ENCODE measurements around the gene CNPY2.
A peak's percentile ranks its signal among the peaks of the same experiment; 100 is the strongest.
"Not testable (repeated sequence)": the region's sequence is repeated elsewhere in the genome, so short reads cannot be mapped to it uniquely, and the experiment has no call there.

CNPY2 gene

DNA sequence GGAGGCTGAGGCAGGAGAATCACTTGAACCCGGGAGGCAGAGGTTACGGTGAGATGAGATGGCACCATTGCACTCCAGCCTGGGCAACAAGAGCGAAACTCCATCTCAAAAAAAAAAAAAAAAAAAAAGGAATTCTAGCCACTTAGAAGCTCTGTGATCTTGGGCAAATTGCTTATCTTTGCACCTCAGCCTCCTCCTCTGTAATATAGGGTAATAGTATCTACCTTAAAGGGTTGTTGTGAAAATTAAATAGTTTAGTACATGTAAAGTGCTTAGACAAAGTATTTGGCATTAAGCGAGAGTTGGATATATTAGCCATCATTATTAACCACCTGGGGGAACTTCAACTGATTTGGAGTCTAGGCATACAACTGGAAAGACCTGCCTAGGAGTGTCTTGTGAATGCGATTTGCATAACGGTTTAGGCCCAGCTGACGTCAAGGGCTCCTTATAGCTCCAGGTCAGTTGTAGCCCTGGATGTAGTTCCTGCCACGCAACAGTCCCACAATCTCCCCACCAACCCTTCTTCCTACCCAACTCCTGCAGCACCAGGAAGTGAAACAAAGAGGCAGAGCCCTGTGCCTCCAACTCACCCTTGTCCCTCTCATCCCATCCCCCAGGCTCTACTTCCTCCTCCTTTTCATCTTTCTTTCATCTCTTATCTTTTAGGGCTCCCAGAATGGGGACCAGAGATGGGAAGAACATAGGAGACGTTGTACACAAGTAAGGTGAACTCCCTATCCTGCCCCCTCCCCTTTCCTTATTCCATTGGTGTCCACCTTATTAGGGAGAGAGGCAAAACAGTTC lies 20.8 kb upstream of the CNPY2 start:
- Histone ChIP-seq H3K79me1 (ENCODE audit: low read length) (peaks cover 8% of the 10 kb centered on the region), H3K79me2 (ENCODE audit: control insufficient read depth, insufficient read depth, low read length, poor library complexity) (peaks cover 2% of the 10 kb centered on the region), H3K36me3 (ENCODE audit: control insufficient read depth in 1 of 2, insufficient read depth in 2 of 2, low read length in 2 of 2) (no peaks in the 10 kb centered on the region), H3K4me3 (ENCODE audit: low read depth, low read length) (no peak overlapping the region), H3K27ac (ENCODE audit: low read depth, low read length) (no peak overlapping the region), H2AFZ (ENCODE audit: insufficient read depth, low read length, poor library complexity) (no peak overlapping the region), H2BK12ac (ENCODE audit: low read length) (no peak overlapping the region), H4K8ac (ENCODE audit: low read depth, low read length) (no peak overlapping the region), H3K9ac (ENCODE audit: low read length) (no peak overlapping the region), H2BK120ac (ENCODE audit: insufficient read depth, low read length, poor library complexity) (no peak overlapping the region), H2AK5ac (ENCODE audit: low read length) (no peak overlapping the region), H3K14ac (ENCODE audit: low read length) (no peak overlapping the region), H3K23ac (ENCODE audit: low read length) (peak overlapping the region; percentile 78), H3K18ac (ENCODE audit: low read length) (no peak overlapping the region), H3K4me1 (ENCODE audit: control insufficient read depth in 1 of 2, insufficient read depth in 2 of 2, low read length in 2 of 2) (peaks cover 9 to 13% of the 10 kb centered on the region in 2 experiments), H3K4me2 (ENCODE audit: low read length) (no peak overlapping the region), H3K4ac (ENCODE audit: low read depth, low read length) (no peak overlapping the region), H4K12ac (ENCODE audit: low read depth, low read length) (no peak overlapping the region), H3K9me3 (ENCODE audit: insufficient read depth, low read depth, low read length) (no peaks in the 10 kb centered on the region), H2BK5ac (ENCODE audit: low read depth, low read length, poor library complexity) (no peak overlapping the region), H3K27me3 (ENCODE audit: insufficient read depth, low read length) (no peaks in the 10 kb centered on the region), H4K91ac (ENCODE audit: low read depth, low read length) (no peak overlapping the region)
- no CpG with 5 or more reads among the region's 9 CpGs for WGBS (ENCODE audit: extremely low coverage, insufficient coverage, insufficient read length)
- DNase-seq, result peak in 1 of 2 donors; percentile 44

DNA sequence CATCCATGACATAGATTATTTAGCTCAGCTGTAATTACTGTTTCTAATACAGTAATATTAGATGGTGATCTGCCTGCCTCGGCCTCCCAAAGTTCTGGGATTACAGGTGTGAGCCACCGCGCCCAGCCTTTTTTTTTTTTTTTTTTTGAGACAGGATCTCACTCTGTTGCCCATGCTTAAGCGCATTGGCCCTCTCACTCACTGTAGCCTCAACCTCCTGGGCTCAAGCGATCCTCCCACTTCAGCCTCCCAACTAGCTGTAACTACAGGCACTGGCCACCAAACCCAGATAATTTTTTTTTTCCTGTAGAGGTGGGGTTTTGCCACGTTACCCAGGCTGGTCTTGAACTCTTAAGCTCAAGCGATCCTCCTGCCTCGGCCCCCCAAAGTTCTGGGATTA lies 19.7 kb upstream of the CNPY2 start:
- not testable (repeated sequence) for H2BK5ac ChIP-seq (ENCODE audit: low read depth, low read length, poor library complexity); H3K4ac ChIP-seq (ENCODE audit: low read depth, low read length); H3K27me3 ChIP-seq (ENCODE audit: insufficient read depth, low read length); H2AK5ac ChIP-seq (ENCODE audit: low read length); H3K18ac ChIP-seq (ENCODE audit: low read length); H4K12ac ChIP-seq (ENCODE audit: low read depth, low read length); H4K91ac ChIP-seq (ENCODE audit: low read depth, low read length); H3K79me2 ChIP-seq (ENCODE audit: control insufficient read depth, insufficient read depth, low read length, poor library complexity); H3K4me3 ChIP-seq (ENCODE audit: low read depth, low read length); H3K79me1 ChIP-seq (ENCODE audit: low read length); H3K36me3 ChIP-seq (ENCODE audit: control insufficient read depth in 1 of 2, insufficient read depth in 2 of 2, low read length in 2 of 2); H3K9ac ChIP-seq (ENCODE audit: low read length); H3K4me2 ChIP-seq (ENCODE audit: low read length); H2BK12ac ChIP-seq (ENCODE audit: low read length); H3K27ac ChIP-seq (ENCODE audit: low read depth, low read length); H2AFZ ChIP-seq (ENCODE audit: insufficient read depth, low read length, poor library complexity); DNase-seq; H2BK120ac ChIP-seq (ENCODE audit: insufficient read depth, low read length, poor library complexity); H3K9me3 ChIP-seq (ENCODE audit: insufficient read depth, low read depth, low read length); H3K23ac ChIP-seq (ENCODE audit: low read length); H3K14ac ChIP-seq (ENCODE audit: low read length); H4K8ac ChIP-seq (ENCODE audit: low read depth, low read length)
- H3K4me1 ChIP-seq (ENCODE audit: control insufficient read depth in 1 of 2, insufficient read depth in 2 of 2, low read length in 2 of 2), result peaks cover 9 to 10% of the 10 kb centered on the region in 2 experiments
- no CpG with 5 or more reads among the region's 8 CpGs for WGBS (ENCODE audit: extremely low coverage, insufficient coverage, insufficient read length)

DNA sequence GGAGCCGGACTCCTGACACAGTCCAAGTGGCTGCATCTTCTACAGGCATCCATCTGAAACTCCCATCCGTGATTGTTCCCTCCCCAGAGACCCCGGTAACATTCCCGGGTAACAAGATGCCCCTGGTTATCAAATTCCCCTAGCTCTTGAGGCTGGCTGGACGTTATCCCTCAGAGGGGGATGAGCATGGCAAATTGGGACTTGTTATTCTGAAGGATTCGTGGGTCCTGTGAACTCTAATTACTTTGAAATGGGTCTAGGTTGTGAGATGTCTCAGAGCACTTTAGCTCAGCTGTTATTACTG lies 18.7 kb upstream of the CNPY2 start:
- no peak overlapping the region for H2BK5ac ChIP-seq (ENCODE audit: low read depth, low read length, poor library complexity)
- H2AFZ ChIP-seq (ENCODE audit: insufficient read depth, low read length, poor library complexity), result no peak overlapping the region
- peak overlapping the region; percentile 35 for H4K8ac ChIP-seq (ENCODE audit: low read depth, low read length)
- H3K4ac ChIP-seq (ENCODE audit: low read depth, low read length), result no peak overlapping the region
- H3K79me1 ChIP-seq (ENCODE audit: low read length), result peaks cover 8% of the 10 kb centered on the region
- peak overlapping the region; percentile 67 for H3K4me3 ChIP-seq (ENCODE audit: low read depth, low read length)
- H3K27me3 ChIP-seq (ENCODE audit: insufficient read depth, low read length), result no peaks in the 10 kb centered on the region
- no peak overlapping the region for H3K23ac ChIP-seq (ENCODE audit: low read length)
- H2BK120ac ChIP-seq (ENCODE audit: insufficient read depth, low read length, poor library complexity), result peak overlapping the region; percentile 29
- no peaks in the 10 kb centered on the region for H3K36me3 ChIP-seq (ENCODE audit: control insufficient read depth in 1 of 2, insufficient read depth in 2 of 2, low read length in 2 of 2)
- no CpG with 5 or more reads among the region's 6 CpGs for WGBS (ENCODE audit: extremely low coverage, insufficient coverage, insufficient read length)
- peak overlapping the region; percentile 7 for H4K91ac ChIP-seq (ENCODE audit: low read depth, low read length)
- H3K27ac ChIP-seq (ENCODE audit: low read depth, low read length), result peak overlapping the region; percentile 78
- H3K9me3 ChIP-seq (ENCODE audit: insufficient read depth, low read depth, low read length), result no peaks in the 10 kb centered on the region
- H2AK5ac ChIP-seq (ENCODE audit: low read length), result no peak overlapping the region
- peak overlapping the region; percentile 12 for H3K14ac ChIP-seq (ENCODE audit: low read length)
- peaks cover 2% of the 10 kb centered on the region for H3K79me2 ChIP-seq (ENCODE audit: control insufficient read depth, insufficient read depth, low read length, poor library complexity)
- peak overlapping the region; percentile 40 for H4K12ac ChIP-seq (ENCODE audit: low read depth, low read length)
- no peak for DNase-seq
- peak overlapping the region; percentile 82 for H3K4me2 ChIP-seq (ENCODE audit: low read length)
- H3K9ac ChIP-seq (ENCODE audit: low read length), result peak overlapping the region; percentile 90
- peaks cover 8 to 9% of the 10 kb centered on the region in 2 experiments for H3K4me1 ChIP-seq (ENCODE audit: control insufficient read depth in 1 of 2, insufficient read depth in 2 of 2, low read length in 2 of 2)
- H2BK12ac ChIP-seq (ENCODE audit: low read length), result no peak overlapping the region
- no peak overlapping the region for H3K18ac ChIP-seq (ENCODE audit: low read length)

DNA sequence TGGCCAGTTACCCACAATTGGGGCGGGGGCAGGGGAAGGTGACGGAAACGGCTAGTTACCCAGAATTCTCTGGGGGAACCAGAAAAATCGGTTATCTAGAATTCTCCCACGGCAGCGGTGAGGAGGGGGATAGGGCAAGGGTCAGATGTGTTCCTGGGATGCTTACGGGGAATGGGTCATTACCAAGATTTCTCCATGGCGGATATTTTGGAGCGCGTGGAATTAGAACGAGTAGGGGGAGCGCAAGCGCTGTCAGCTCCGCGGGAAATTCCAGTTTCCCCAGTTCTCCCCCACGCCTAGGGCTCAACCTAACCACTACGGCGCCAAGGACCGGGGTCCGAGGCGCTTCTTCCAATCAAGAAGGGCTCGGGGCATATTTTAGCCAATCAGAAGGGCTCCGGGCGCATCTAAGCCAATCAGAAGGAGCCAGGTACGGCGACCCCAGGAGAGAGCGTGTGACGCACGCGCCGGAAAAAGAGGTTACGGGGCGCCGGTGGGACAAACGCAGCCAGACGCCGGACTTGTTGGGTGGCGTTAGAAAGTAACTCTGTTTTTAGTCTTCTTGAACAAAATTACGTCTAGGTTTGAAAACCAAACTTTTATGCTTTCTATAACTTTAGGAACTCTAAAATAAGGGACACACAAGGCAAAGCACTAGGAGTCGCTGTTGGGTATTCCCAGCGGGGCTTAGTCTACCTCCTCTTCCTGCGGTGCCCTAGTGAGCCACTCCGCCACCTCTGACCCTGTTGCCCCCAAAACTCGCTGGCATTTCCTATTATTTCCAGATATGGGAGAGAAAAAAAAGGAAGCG lies 18.1 kb upstream of the CNPY2 start, which contains the start of gene PAN2:
Gene PAN2 (minus strand): TSS at position 322 of the 811 bp plus-strand sequence. CDS start 906 bp downstream, outside the sequence.
- no peaks in the 10 kb centered on the region for H3K27me3 ChIP-seq (ENCODE audit: insufficient read depth, low read length)
- peak within 1 kb of the TSS; percentile 48 for H2BK120ac ChIP-seq (ENCODE audit: insufficient read depth, low read length, poor library complexity)
- H3K9ac ChIP-seq (ENCODE audit: low read length), result peak within 1 kb of the TSS; percentile 90
- peak within 1 kb of the TSS; percentile 95 for H3K27ac ChIP-seq (ENCODE audit: low read depth, low read length)
- peak within 1 kb of the TSS; percentile 21 for H2AFZ ChIP-seq (ENCODE audit: insufficient read depth, low read length, poor library complexity)
- H2BK12ac ChIP-seq (ENCODE audit: low read length), result peak within 1 kb of the TSS; percentile 5
- no peaks in the 10 kb centered on the region for H3K36me3 ChIP-seq (ENCODE audit: control insufficient read depth in 1 of 2, insufficient read depth in 2 of 2, low read length in 2 of 2)
- H3K4ac ChIP-seq (ENCODE audit: low read depth, low read length), result peak within 1 kb of the TSS; percentile 53
- peaks cover 2% of the 10 kb centered on the region for H3K79me2 ChIP-seq (ENCODE audit: control insufficient read depth, insufficient read depth, low read length, poor library complexity)
- H3K4me2 ChIP-seq (ENCODE audit: low read length), result peak within 1 kb of the TSS; percentile 82
- H3K9me3 ChIP-seq (ENCODE audit: insufficient read depth, low read depth, low read length), result no peaks in the 10 kb centered on the region
- peak within 1 kb of the TSS; percentile 67 for H3K4me3 ChIP-seq (ENCODE audit: low read depth, low read length)
- H2AK5ac ChIP-seq (ENCODE audit: low read length), result peak within 1 kb of the TSS; percentile 51
- H3K79me1 ChIP-seq (ENCODE audit: low read length), result peaks cover 8% of the 10 kb centered on the region
- peak within 1 kb of the TSS; percentile 93 for H4K91ac ChIP-seq (ENCODE audit: low read depth, low read length)
- peaks cover 7 to 8% of the 10 kb centered on the region in 2 experiments for H3K4me1 ChIP-seq (ENCODE audit: control insufficient read depth in 1 of 2, insufficient read depth in 2 of 2, low read length in 2 of 2)
- H4K8ac ChIP-seq (ENCODE audit: low read depth, low read length), result peak within 1 kb of the TSS; percentile 94
- H3K14ac ChIP-seq (ENCODE audit: low read length), result peak within 1 kb of the TSS; percentile 67
- no peak within 1 kb of the TSS for H3K23ac ChIP-seq (ENCODE audit: low read length)
- peak within 1 kb of the TSS; percentile 77 for H3K18ac ChIP-seq (ENCODE audit: low read length)
- WGBS (ENCODE audit: extremely low coverage, insufficient coverage, insufficient read length), result no CpG with 5 or more reads among the region's 45 CpGs
- peak within 1 kb of the TSS; percentile 23 for H2BK5ac ChIP-seq (ENCODE audit: low read depth, low read length, poor library complexity)
- H4K12ac ChIP-seq (ENCODE audit: low read depth, low read length), result peak within 1 kb of the TSS; percentile 69
- DNase-seq, result peak; percentile 92 to 93
